H9 (cell line): ENCODE data around the gene IL1RAPL2. TPM values are rescaled to one million over a fixed set of nuclear protein-coding genes. Genes with fewer than 3 reads are reported as not detected.

ENCODE experiments used
- DNase-seq: peaks from one replicate; pipeline ENCODE4 v3.0.0-alpha.2; 2017
- H2AFZ ChIP-seq: one replicate; pipeline ENCODE4 v1.6.1; 2013; ENCODE audit warnings: mild to moderate bottlenecking, low read length, control low read depth, moderate library complexity
- H2AK5ac ChIP-seq: 2 replicates; pipeline ENCODE4 v1.6.1; 2013; ENCODE audit warnings: low read length, control low read depth, mixed read lengths; ENCODE audit not compliant: insufficient read length
- H2BK120ac ChIP-seq: one replicate; pipeline ENCODE4 v1.6.1; 2013; ENCODE audit warnings: low read depth, mild to moderate bottlenecking, low read length, control low read depth, inconsistent platforms; ENCODE audit not compliant: poor library complexity, severe bottlenecking
- H2BK12ac ChIP-seq: 2 replicates; pipeline ENCODE4 v1.6.1; 2013; ENCODE audit warnings: low read length, control low read depth, mixed read lengths, low read depth; ENCODE audit not compliant: insufficient read length
- H2BK15ac ChIP-seq: 2 replicates; pipeline ENCODE4 v1.6.1; 2013; ENCODE audit warnings: low read depth, low read length, control low read depth
- H2BK20ac ChIP-seq: one replicate; pipeline ENCODE4 v1.6.1; 2013; ENCODE audit warnings: low read depth, mild to moderate bottlenecking, low read length, control low read depth, inconsistent platforms; ENCODE audit not compliant: poor library complexity, severe bottlenecking
- H2BK5ac ChIP-seq: 2 replicates; pipeline ENCODE4 v1.6.1; 2013; ENCODE audit warnings: low read length, control low read depth, mixed read lengths; ENCODE audit not compliant: insufficient read length
- H3K14ac ChIP-seq: 2 replicates; pipeline ENCODE4 v1.6.1; 2013; ENCODE audit warnings: low read length, control low read depth; ENCODE audit not compliant: insufficient read depth
- H3K18ac ChIP-seq: 2 replicates; pipeline ENCODE4 v1.6.1; 2013; ENCODE audit warnings: low read depth, mild to moderate bottlenecking, mixed read lengths, low read length, control low read depth; ENCODE audit not compliant: insufficient read length
- H3K23ac ChIP-seq: 2 replicates; pipeline ENCODE4 v1.6.1; 2013; ENCODE audit warnings: low read length, control low read depth, mixed read lengths, low read depth; ENCODE audit not compliant: insufficient read length
- H3K23me2 ChIP-seq: 2 replicates; pipeline ENCODE4 v1.6.1; 2013; ENCODE audit warnings: low read depth, mild to moderate bottlenecking, mixed read lengths, low read length, control low read depth; ENCODE audit not compliant: insufficient read length, poor library complexity, severe bottlenecking
- H3K27ac ChIP-seq: 2 replicates; pipeline ENCODE4 v1.5.1; 2013; ENCODE audit warnings: low read length, control low read depth, mixed read lengths, low read depth; ENCODE audit not compliant: insufficient read length
- H3K27me3 ChIP-seq: 2 replicates; pipeline ENCODE4 v1.6.1; 2013; ENCODE audit warnings: low read length, control low read depth, inconsistent platforms; ENCODE audit not compliant: insufficient read depth
- H3K4ac ChIP-seq: 2 replicates; pipeline ENCODE4 v1.6.1; 2013; ENCODE audit warnings: low read depth, mild to moderate bottlenecking, control low read depth, inconsistent platforms, low read length, moderate library complexity
- H3K4me1 ChIP-seq: 2 replicates; pipeline ENCODE4 v1.6.1; 2013; ENCODE audit warnings: low read length, control low read depth, inconsistent platforms; ENCODE audit not compliant: insufficient read depth
- H3K4me2 ChIP-seq: 2 replicates; pipeline ENCODE4 v1.6.1; 2013; ENCODE audit warnings: low read length, control low read depth, mixed read lengths; ENCODE audit not compliant: insufficient read length, insufficient read depth
- H3K56ac ChIP-seq: 2 replicates; pipeline ENCODE4 v1.6.1; 2013; ENCODE audit warnings: low read depth, mild to moderate bottlenecking, mixed read lengths, low read length, control low read depth; ENCODE audit not compliant: insufficient read length
- H3K79me1 ChIP-seq: 2 replicates; pipeline ENCODE4 v1.6.1; 2013; ENCODE audit warnings: low read depth, mild to moderate bottlenecking, moderate library complexity, low read length, control low read depth, inconsistent platforms; ENCODE audit not compliant: insufficient read depth, poor library complexity, severe bottlenecking
- H3K79me2 ChIP-seq: 2 replicates; pipeline ENCODE4 v1.6.1; 2013; ENCODE audit warnings: low read length, control low read depth, inconsistent platforms; ENCODE audit not compliant: insufficient read depth
- H3K9ac ChIP-seq: 2 replicates; pipeline ENCODE4 v1.6.1; 2013; ENCODE audit warnings: low read length, control low read depth, mixed read lengths; ENCODE audit not compliant: insufficient read length; ENCODE audit errors: extremely low read depth
- H3K9me3 ChIP-seq: one replicate; pipeline ENCODE4 v1.6.1; 2013; ENCODE audit warnings: low read depth, low read length, inconsistent platforms; ENCODE audit not compliant: control insufficient read depth
- H3T11ph ChIP-seq: one replicate; pipeline ENCODE4 v1.6.1; 2013; ENCODE audit warnings: mild to moderate bottlenecking, low read length, control low read depth, inconsistent platforms
- H4K20me1 ChIP-seq: one replicate; pipeline ENCODE4 v1.6.1; 2013; ENCODE audit not compliant: control insufficient read depth, insufficient read length, insufficient read depth
- H4K5ac ChIP-seq: 2 replicates; pipeline ENCODE4 v1.6.1; 2013; ENCODE audit warnings: low read depth, mild to moderate bottlenecking, mixed read lengths, low read length, control low read depth; ENCODE audit not compliant: insufficient read length
- H4K8ac ChIP-seq: replicated peaks from 2 replicates; pipeline ENCODE4 v1.6.1; 2013; ENCODE audit warnings: low read length, control low read depth, mixed read lengths, low read depth; ENCODE audit not compliant: insufficient read length
- H4K91ac ChIP-seq: 2 replicates; pipeline ENCODE4 v1.6.1; 2013; ENCODE audit warnings: low read depth, mild to moderate bottlenecking, moderate library complexity, mixed read lengths, low read length, control low read depth; ENCODE audit not compliant: insufficient read length
- H3K27ac Mint-ChIP-seq, 3 experiments: 2 replicates in 2 of 3; 3 replicates in 1 of 3; pipeline ENCODE4 v1.8.0; 2020 to 2021; ENCODE audit warnings: mixed read lengths in 3 of 3, mild to moderate bottlenecking in 1 of 3, moderate library complexity in 1 of 3
- H3K27me3 Mint-ChIP-seq: 2 replicates; pipeline ENCODE4 v1.8.0; 2021; ENCODE audit warnings: low read depth, mild to moderate bottlenecking, moderate library complexity, mixed read lengths
- H3K36me3 Mint-ChIP-seq, 3 experiments: 2 replicates in 2 of 3; 3 replicates in 1 of 3; pipeline ENCODE4 v1.8.0; 2020 to 2021; ENCODE audit warnings: low read depth in 3 of 3, mixed read lengths in 3 of 3; ENCODE audit not compliant: insufficient read depth in 1 of 3
- H3K4me1 Mint-ChIP-seq, 2 experiments: 2 replicates each; pipeline ENCODE4 v1.8.0; 2020; ENCODE audit warnings: mixed read lengths in 2 of 2
- H3K4me3 Mint-ChIP-seq, 2 experiments: 2 replicates in 1 of 2; 3 replicates in 1 of 2; pipeline ENCODE4 v1.8.0; 2020 to 2021; ENCODE audit warnings: mild to moderate bottlenecking in 2 of 2, mixed read lengths in 2 of 2, moderate library complexity in 1 of 2
- H3K9me3 Mint-ChIP-seq, 2 experiments: 2 replicates in 1 of 2; 3 replicates in 1 of 2; pipeline ENCODE4 v1.8.0; 2020; ENCODE audit warnings: mild to moderate bottlenecking in 2 of 2, mixed read lengths in 2 of 2, moderate library complexity in 1 of 2
- CTCF ChIP-seq: fragments of 200-600 bp; sonication (generic); conservative IDR thresholded peaks from 3 replicates; pipeline ENCODE4 v1.8.0; 2021; ENCODE audit warnings: antibody characterized with exemption, mild to moderate bottlenecking
- WGBS: extraction: QIAGEN DNeasy Blood & Tissue Kit; methylation state at CpG from one replicate; pipeline ENCODE4 v1.1.7; 2013; ENCODE audit warnings: missing lambda C conversion rate, low lambda C conversion rate, mixed read lengths; ENCODE audit not compliant: insufficient read length; ENCODE audit errors: extremely low coverage; 5-methylcytosine and 5-hydroxymethylcytosine counted together
- total RNA-seq: library from RNA; stranded (reverse); gene quantifications from 2 replicates; pipeline ENCODE4 v1.2.1, GENCODE V29; 2021

The IL1RAPL2 gene
- total RNA-seq, 1 experiment from 2014 or later = not detected

DNA sequence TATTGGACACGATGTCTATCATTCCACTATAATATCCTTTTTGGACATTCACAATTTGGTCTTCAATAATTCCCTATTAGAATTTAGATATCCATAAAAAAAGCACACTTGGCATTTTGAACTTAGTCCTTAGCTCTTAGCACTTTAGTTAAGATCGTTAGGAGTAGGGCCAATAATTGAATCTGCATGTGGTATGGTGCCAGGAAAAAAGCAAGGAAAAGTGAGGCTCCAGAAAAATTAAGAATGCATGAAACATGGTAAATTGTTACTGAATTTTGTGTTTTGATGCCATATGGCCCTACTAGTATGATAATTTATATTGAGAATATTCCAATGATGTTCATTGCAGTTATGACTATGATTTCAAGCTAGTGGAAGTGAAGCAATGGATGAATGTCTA, 708.1 kb downstream of the IL1RAPL2 start:
- Histone ChIP-seq H3K18ac (no peak overlapping the region), H4K20me1 (no peaks in the 10 kb centered on the region), H3K56ac (no peak overlapping the region), H3K27me3 (no peaks in the 10 kb centered on the region), H3K9me3 (no peaks in the 10 kb centered on the region), H3K4ac (no peak overlapping the region), H4K8ac (no peak overlapping the region), H2BK5ac (no peak overlapping the region), H3K4me1 (no peaks in the 10 kb centered on the region), H3K4me2 (no peak overlapping the region), H4K91ac (no peak overlapping the region), H3K79me2 (no peaks in the 10 kb centered on the region), H2BK12ac (no peak overlapping the region), H4K5ac (no peak overlapping the region), H2BK20ac (no peak overlapping the region), H3T11ph (no peak overlapping the region), H3K23me2 (no peaks in the 10 kb centered on the region), H3K23ac (no peak overlapping the region), H2BK15ac (no peak overlapping the region), H2AK5ac (no peak overlapping the region), H3K27ac (no peak overlapping the region), H3K14ac (no peak overlapping the region), H3K79me1 (no peaks in the 10 kb centered on the region), H2AFZ (no peak overlapping the region), H2BK120ac (no peak overlapping the region), H3K9ac (no peak overlapping the region)
- no peak for TF ChIP-seq CTCF
- peaks cover 0 to 22% of the 10 kb centered on the region in 2 experiments; a peak in 2 of 5 replicates for H3K9me3 Mint-ChIP-seq
- WGBS = no CpG with 5 or more reads among the region's 2 CpGs
- no peak overlapping the region; a peak in 1 of 7 replicates for H3K27ac Mint-ChIP-seq
- H3K4me1 Mint-ChIP-seq = peaks cover 3 to 14% of the 10 kb centered on the region in 2 experiments; a peak in 2 of 4 replicates
- peaks cover 0 to 5% (median 0%) of the 10 kb centered on the region in 3 experiments; a peak in 3 of 7 replicates for H3K36me3 Mint-ChIP-seq
- DNase-seq = no peak
- no peaks in the 10 kb centered on the region for H3K27me3 Mint-ChIP-seq
- H3K4me3 Mint-ChIP-seq = no peak overlapping the region
